ENCODE results near the gene RPTOR. TPM values are rescaled to one million over a fixed set of nuclear protein-coding genes. Genes with fewer than 3 reads are reported as not detected.
A peak's percentile ranks its signal among the peaks of the same experiment; 100 is the strongest.

RPTOR gene
- total RNA-seq, 1 donor from 2014 or later = 35.7 TPM

DNA sequence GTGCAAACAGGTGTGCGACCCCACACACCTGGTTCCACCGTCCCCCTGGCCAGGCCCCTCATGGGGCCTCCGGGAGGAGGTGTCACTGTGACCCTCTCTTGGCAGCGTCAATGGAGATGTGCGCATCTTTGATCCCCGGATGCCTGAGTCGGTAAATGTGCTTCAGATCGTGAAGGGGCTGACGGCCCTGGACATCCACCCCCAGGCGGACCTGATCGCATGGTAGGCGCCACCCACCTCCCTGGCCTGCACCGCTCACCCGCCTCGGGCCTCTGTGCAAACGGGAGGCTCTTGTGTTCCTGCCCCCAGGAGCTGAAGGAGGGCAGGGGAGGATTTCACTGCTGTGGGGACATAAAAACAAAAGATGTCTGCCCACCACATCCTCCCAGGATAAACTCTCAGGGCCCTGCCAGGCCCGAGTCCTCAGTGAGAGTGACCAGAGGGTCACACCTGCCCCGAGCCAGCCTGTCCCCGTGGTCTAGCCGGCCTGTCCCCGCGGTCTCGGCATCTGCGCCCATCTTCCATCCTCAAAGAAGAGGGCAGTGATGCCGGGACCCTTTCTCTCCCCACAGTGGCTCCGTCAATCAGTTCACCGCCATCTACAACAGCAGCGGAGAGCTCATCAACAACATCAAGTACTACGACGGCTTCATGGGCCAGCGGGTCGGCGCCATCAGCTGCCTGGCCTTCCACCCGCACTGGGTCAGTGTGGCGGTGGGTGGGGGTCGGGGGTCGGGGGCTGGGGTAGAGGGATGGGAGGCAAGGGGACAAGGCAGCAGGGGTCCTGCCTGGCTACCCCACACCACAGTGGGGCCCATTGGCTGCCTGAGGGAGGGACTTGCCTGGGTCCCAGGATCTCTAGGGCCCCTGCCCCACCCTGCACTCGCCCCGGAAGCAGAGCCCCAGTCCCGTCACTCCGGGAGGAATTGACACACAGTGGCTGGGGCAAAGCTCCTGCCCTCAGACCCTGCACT, 418.0 kb downstream of the RPTOR start:
- no peak for ATAC-seq
- intact Hi-C loops (cut with DNase I) = no loop called here
- DNase-seq (ENCODE audit: low spot score) = no peak

DNA sequence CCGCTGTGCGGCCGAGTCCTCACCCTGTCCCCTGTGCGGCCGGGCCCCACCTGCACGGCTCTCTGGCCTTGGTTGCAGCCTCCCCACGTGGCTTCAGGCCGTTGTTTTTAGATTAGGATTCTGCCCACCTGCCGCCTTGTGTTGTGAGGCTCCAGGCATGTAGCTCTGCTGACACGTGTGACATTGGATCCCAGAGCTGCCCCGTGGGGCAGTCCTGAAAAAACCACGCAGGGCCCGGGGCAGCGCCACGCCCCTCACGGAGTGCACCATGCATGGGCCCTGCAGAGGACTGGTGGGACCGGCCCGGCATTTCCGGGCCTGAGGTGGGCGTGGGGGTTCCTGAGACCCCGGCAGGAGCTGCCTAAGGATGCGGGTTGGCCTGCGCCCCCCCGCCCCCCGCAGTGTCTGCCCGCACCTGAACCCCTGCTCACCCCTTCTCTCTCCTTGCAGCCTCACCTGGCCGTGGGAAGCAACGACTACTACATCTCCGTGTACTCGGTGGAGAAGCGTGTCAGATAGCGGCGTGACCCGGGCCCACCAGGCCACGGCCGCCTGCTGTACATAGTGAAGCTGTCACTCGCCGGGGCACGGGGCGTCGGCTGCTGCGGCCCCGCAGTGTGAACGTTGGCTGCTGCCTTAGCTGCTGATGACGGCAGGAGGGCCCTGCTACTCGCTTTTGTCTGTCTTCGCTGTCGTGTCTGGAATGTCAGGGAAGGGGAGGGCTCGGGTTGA, 419.3 kb downstream of the RPTOR start:
- no peak for ATAC-seq
- no peak for DNase-seq (ENCODE audit: low spot score)
- intact Hi-C loops (cut with DNase I) = no loop called here

- intact Hi-C loops (cut with DNase I) = no loop called here
- ATAC-seq (no peak), DNase-seq (ENCODE audit: low spot score) (no peak)
Measured at GRCh38 chr17:80964544-80964856, 419.9 kb downstream of the RPTOR start.

- no peak for DNase-seq (ENCODE audit: low spot score)
- no peak for ATAC-seq
- intact Hi-C loops (cut with DNase I) = no loop called here
Measured at GRCh38 chr17:80964859-80965580, 420.4 kb downstream of the RPTOR start.

GRCh38 chr17:80965606-80966005, 421.0 kb downstream of the RPTOR start:
- no peak for DNase-seq (ENCODE audit: low spot score)
- intact Hi-C loops (cut with DNase I) = no loop called here
- ATAC-seq = no peak

DNA sequence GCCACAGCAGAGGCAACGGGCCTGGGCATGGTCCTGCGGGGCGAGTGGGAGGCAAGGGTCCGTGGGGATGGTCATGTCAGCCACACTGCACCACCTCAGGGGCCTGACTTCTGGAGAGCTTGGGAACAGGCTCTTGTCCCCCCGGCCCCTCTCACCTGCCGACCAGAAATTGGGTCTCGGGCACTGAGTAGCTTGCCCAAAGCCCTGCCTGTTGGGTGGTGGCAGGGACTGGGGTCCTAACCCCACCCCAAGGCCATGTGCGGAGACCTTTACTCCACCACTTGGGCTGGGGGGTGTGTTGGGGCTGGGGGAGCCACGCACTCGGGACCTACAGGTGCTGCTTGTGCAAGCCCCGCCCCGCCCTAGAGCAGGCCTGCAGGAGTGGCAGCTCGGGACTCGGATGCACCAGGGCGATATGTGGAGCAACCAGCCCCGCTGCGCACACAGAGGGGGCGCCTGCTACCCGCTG, 422.8 kb downstream of the RPTOR start:
- ATAC-seq = no peak

GRCh38 chr17:80968602-80969029, 424.0 kb downstream of the RPTOR start:
- ATAC-seq = peak; percentile 55
- no peak for DNase-seq (ENCODE audit: low spot score)
- intact Hi-C loops (cut with DNase I) = no loop called here

More for the DNA sequence above, 422.8 kb downstream of the RPTOR start:
- intact Hi-C loops (cut with DNase I) = no loop called here
- DNase-seq (ENCODE audit: low spot score) = no peak

- intact Hi-C loops (cut with DNase I) = no loop called here
- peak; percentile 31 for ATAC-seq
- DNase-seq (ENCODE audit: low spot score) = no peak
Measured at GRCh38 chr17:80969030-80969673, 424.5 kb downstream of the RPTOR start.

GRCh38 chr17:80969674-80970043, 425.0 kb downstream of the RPTOR start:
- DNase-seq (ENCODE audit: low spot score) (no peak), ATAC-seq (no peak)
- intact Hi-C loops (cut with DNase I) = no loop called here

DNA sequence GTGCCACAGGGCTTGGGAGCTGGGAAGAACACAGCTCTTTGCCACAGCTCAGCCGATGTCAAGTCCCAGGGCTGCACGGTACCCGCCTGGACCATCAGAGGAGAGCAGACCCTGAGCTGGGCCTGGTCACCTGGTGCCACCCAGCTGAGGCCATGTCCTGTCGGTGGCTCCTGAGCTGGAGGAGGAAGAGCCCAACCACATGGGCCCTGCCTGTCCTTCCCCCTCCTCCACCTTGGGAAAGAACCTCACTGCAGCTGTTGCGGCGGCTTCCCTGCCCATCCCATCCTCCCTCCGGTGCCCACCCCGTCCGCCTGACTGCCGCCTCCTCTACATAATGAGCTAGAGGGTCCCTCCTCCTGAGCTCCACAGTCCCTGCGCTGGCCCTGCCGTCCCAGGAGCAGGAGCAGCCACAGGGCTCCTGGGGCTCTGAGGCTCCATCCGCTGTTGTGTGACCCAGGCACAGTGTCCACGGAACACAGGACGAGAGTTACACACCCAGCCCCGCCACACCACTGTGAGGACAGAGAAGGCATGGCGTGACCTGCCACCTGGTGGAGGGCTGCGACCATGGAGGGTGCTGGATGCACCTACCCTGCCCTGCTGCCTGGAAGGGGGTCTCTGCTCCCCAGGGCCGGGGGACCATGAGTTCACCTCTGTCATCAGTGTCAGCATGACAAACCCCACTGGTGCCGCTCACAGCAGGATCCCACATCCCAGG, 425.6 kb downstream of the RPTOR start:
- intact Hi-C loops (cut with DNase I) = no loop called here
- peak; percentile 74 for ATAC-seq
- DNase-seq (ENCODE audit: low spot score) = no peak

DNA sequence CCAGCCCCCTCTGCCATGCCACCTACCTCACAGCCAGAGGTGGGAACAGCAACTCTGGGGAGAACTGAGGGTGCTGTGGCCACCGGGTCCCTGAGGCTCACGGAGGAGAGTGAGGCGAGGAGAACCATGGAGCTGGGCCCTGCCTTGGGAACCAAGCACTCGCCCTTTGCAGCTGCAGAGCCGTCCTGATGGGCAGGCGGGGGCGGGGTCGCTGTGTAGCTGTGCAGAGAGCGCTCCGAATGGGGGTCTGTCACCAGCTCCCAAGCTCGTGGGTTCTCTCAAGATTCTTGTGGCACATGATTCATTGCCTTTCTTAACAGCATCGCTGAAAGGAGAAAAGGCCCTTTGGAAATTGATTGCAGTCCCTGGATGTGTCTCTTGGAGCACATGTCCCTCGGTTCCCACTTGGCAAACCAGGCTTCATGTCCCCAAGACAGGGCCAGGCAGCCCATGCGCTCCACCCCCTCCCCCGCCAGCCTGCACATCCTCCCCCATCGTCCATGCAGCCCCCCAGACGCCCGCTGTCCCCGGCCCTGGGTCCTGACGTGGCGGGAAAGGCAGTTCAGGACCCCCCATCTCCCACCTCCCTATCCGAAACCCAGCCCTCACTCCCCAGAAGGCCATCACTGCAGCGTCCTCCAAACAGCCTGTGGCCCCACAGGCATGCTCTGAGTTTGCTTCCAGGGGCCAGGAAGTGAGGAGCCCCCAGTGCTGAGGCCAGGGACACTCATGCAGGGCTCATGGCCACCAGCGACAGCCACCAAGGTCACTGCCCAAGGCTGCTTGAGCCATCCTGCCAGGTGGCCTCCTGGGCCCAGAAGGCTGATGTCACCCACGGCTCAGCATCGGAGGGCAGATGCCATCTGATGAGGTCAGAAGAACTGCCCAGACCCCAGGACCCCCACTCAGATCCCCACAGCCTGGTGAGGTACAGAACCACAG, 426.4 kb downstream of the RPTOR start:
- intact Hi-C loops (cut with DNase I) = no loop called here
- DNase-seq (ENCODE audit: low spot score) (no peak), ATAC-seq (no peak)

DNA sequence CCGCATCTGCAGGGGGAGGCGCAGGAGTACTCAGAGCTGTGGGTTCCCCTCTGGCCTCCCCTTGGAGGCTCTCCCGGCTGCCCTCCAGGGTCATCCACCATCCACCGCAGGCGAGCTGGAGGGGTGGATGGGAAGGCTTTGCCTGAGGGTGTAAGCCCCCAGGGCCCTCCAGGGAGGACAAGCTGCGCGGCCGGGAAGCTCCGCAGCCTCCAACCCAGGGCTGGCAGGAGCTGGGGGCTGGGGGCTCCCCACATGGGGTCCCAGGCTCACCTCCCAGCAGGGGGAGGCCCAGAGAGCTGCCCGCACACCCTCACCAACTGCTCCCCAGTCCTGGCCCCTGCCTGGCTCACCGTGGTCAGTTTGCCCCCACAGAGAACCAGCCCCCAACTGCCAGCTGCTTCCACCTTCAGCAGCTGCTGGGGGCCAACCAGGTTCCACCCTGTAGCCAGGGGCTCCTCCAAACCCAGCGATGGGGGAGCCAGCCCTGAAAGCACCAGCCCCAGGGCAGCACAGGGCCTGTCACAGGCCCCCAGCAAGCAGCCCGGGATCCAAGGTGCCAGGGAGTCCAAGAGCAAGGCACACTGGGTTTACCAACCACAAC, 427.2 kb downstream of the RPTOR start:
- DNase-seq (ENCODE audit: low spot score) (no peak), ATAC-seq (no peak)
- intact Hi-C loops (cut with DNase I) = no loop called here

DNA sequence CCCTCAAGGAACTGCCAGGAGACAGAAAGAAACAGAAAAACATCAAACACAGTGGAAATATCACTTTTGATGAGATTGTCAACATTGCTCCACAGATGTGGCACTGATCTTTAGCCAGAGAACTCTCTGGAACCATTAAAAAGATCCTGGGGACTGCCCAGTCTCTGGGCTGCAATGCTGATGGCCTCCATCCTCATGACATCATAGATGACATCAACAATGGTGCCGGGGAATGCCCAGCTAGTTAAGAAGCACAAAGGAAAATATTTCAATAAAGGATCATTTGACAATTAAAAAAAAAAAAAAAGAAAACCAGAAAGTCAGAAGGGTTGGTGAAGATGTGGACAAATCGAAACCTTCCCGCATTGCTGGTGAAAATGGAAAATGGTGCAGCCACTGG, 432.1 kb downstream of the RPTOR start:
- DNase-seq (ENCODE audit: low spot score) (no peak), ATAC-seq (no peak)
- intact Hi-C loops (cut with DNase I) = no loop called here

GRCh38 chr17:80977172-80977571, 432.5 kb downstream of the RPTOR start:
- ATAC-seq = no peak
- intact Hi-C loops (cut with DNase I) = no loop called here
- no peak for DNase-seq (ENCODE audit: low spot score)

GRCh38 chr17:80978499-80979497, 434.2 kb downstream of the RPTOR start:
- ATAC-seq (no peak), DNase-seq (ENCODE audit: low spot score) (no peak)
- intact Hi-C loops (cut with DNase I) = no loop called here

Data from sciatic nerve (tissue), 2 donors.